Suprapubic skin (tissue), 4 donors: Measurements from ENCODE around the gene EIF3K. TPM values are rescaled to one million over a fixed set of nuclear protein-coding genes. Genes with fewer than 3 reads are reported as not detected.

Experiments
- DNase-seq, 2 donors: peaks; one replicate each; pipeline ENCODE4 v3.0.0-alpha.2; 2019; ENCODE audit warnings: low spot score in 2 of 2
- H3K27ac ChIP-seq: fragments of 200-600 bp; sonication (generic); one replicate; pipeline ENCODE4 v1.5.1; 2019
- H3K27me3 ChIP-seq: fragments of 200-600 bp; sonication (generic); one replicate; pipeline ENCODE4 v1.5.1; 2019
- H3K36me3 ChIP-seq: fragments of 200-600 bp; sonication (generic); one replicate; pipeline ENCODE4 v1.5.1; 2019
- H3K4me1 ChIP-seq: fragments of 200-600 bp; sonication (generic); one replicate; pipeline ENCODE4 v1.5.1; 2019
- H3K4me3 ChIP-seq: fragments of 200-600 bp; sonication (generic); one replicate; pipeline ENCODE4 v1.5.1; 2019; ENCODE audit warnings: mild to moderate bottlenecking
- H3K9me3 ChIP-seq: fragments of 200-600 bp; sonication (generic); one replicate; pipeline ENCODE4 v1.5.1; 2019
- CTCF ChIP-seq, 2 donors: fragments of 200-600 bp in 1 of 2; fragments of 450-650 bp in 1 of 2; sonication (generic) in 1 of 2; IDR thresholded peaks; one replicate each; pipeline ENCODE4 v1.5.1; 2016 to 2019; ENCODE audit warnings: antibody characterized with exemption in 2 of 2, mild to moderate bottlenecking in 1 of 2, moderate library complexity in 1 of 2
- EP300 ChIP-seq: sonication (generic); formaldehyde crosslinking; IDR thresholded peaks from one replicate; pipeline ENCODE4 v1.6.1; 2017; ENCODE audit warnings: antibody characterized with exemption
- POLR2A ChIP-seq, 2 donors: fragments of 450-650 bp; IDR thresholded peaks; one replicate each; pipeline ENCODE4 v1.6.1; 2017; ENCODE audit warnings: antibody characterized with exemption in 2 of 2, mild to moderate bottlenecking in 2 of 2, moderate library complexity in 2 of 2
- POLR2AphosphoS5 ChIP-seq, 3 donors: sonication (generic); formaldehyde crosslinking; IDR thresholded peaks; one replicate each; pipeline ENCODE4 v1.6.1; 2017; ENCODE audit warnings: antibody characterized with exemption in 3 of 3
- WGBS: methylation state at CpG from one replicate; pipeline ENCODE4 v1.1.5; 2018; 5-methylcytosine and 5-hydroxymethylcytosine counted together
- total RNA-seq, 4 donors: library from RNA; depleted of rRNA; stranded (reverse); fragments of >200 nt; gene quantifications; one replicate each; pipeline ENCODE4 v1.1.0, GENCODE V29; 2016

Gene EIF3K
- total RNA-seq, 4 donors from 2014 or later, result 274 to 587 (median 557) TPM

GRCh38 chr19:38606131-38606530 is 12.9 kb upstream of the EIF3K start:
- Histone ChIP-seq H3K36me3 (no peaks in the 10 kb centered on the region), H3K9me3 (no peaks in the 10 kb centered on the region), H3K4me3 (no peak overlapping the region), H3K27me3 (no peaks in the 10 kb centered on the region), H3K27ac (no peak overlapping the region), H3K4me1 (no peaks in the 10 kb centered on the region)
- TF ChIP-seq POLR2AphosphoS5 (IDR thresholded peaks at IDR 0.05) (no peak), POLR2A (IDR thresholded peaks at IDR 0.05) (no peak), CTCF (IDR thresholded peaks at IDR 0.05) (no peak), EP300 (no peak)
- DNase-seq, result no peak
- 78% methylated on average over 6 of the region's 6 CpGs for WGBS

GRCh38 chr19:38614289-38614688 is 4.7 kb upstream of the EIF3K start:
- DNase-seq, result no peak
- Histone ChIP-seq H3K36me3 (no peaks in the 10 kb centered on the region), H3K4me1 (peaks cover 11% of the 10 kb centered on the region), H3K27ac (no peak overlapping the region), H3K4me3 (no peak overlapping the region), H3K9me3 (no peaks in the 10 kb centered on the region), H3K27me3 (no peaks in the 10 kb centered on the region)
- TF ChIP-seq POLR2A (IDR thresholded peaks at IDR 0.05) (no peak), POLR2AphosphoS5 (IDR thresholded peaks at IDR 0.05) (no peak), CTCF (IDR thresholded peaks at IDR 0.05) (no peak), EP300 (no peak)
- 70% methylated on average over 3 of the region's 3 CpGs for WGBS

GRCh38 chr19:38615007-38615581 is 3.9 kb upstream of the EIF3K start:
- WGBS, result 67% methylated on average over 7 of the region's 7 CpGs
- Histone ChIP-seq H3K9me3 (no peaks in the 10 kb centered on the region), H3K36me3 (no peaks in the 10 kb centered on the region), H3K4me3 (no peak overlapping the region), H3K4me1 (peaks cover 19% of the 10 kb centered on the region), H3K27ac (no peak overlapping the region), H3K27me3 (no peaks in the 10 kb centered on the region)
- no peak for DNase-seq
- TF ChIP-seq POLR2A (IDR thresholded peaks at IDR 0.05), result no peak
- no peak for TF ChIP-seq EP300
- no peak for TF ChIP-seq POLR2AphosphoS5 (IDR thresholded peaks at IDR 0.05)
- TF ChIP-seq CTCF (IDR thresholded peaks at IDR 0.05), result no peak

GRCh38 chr19:38616265-38616664 is 2.7 kb upstream of the EIF3K start:
- Histone ChIP-seq H3K27me3 (no peaks in the 10 kb centered on the region), H3K4me1 (peaks cover 22% of the 10 kb centered on the region), H3K27ac (no peak overlapping the region), H3K4me3 (no peak overlapping the region), H3K36me3 (peaks cover 11% of the 10 kb centered on the region), H3K9me3 (no peaks in the 10 kb centered on the region)
- 94% methylated on average over 6 of the region's 6 CpGs for WGBS
- no peak for DNase-seq
- no peak for TF ChIP-seq POLR2A (IDR thresholded peaks at IDR 0.05)
- no peak for TF ChIP-seq POLR2AphosphoS5 (IDR thresholded peaks at IDR 0.05)
- no peak for TF ChIP-seq CTCF (IDR thresholded peaks at IDR 0.05)
- no peak for TF ChIP-seq EP300

GRCh38 chr19:38617283-38617763 is 1.7 kb upstream of the EIF3K start:
- H3K36me3 ChIP-seq, result peaks cover 21% of the 10 kb centered on the region
- DNase-seq, result no peak
- whole genome bisulfite sequencing, result 63% methylated on average over 8 of the region's 9 CpGs
- peaks cover 22% of the 10 kb centered on the region for H3K4me1 ChIP-seq
- TF ChIP-seq EP300 (no peak), POLR2A (IDR thresholded peaks at IDR 0.05) (no peak), POLR2AphosphoS5 (IDR thresholded peaks at IDR 0.05) (no peak), CTCF (IDR thresholded peaks at IDR 0.05) (no peak)
- no peaks in the 10 kb centered on the region for H3K9me3 ChIP-seq
- H3K27ac ChIP-seq, result no peak overlapping the region
- H3K27me3 ChIP-seq, result no peaks in the 10 kb centered on the region
- H3K4me3 ChIP-seq, result peak overlapping the region; percentile 92
